Measurements from ENCODE around the gene RGMA. TPM values are rescaled to one million over a fixed set of nuclear protein-coding genes. Genes with fewer than 3 reads are reported as not detected.
A peak's percentile ranks its signal among the peaks of the same experiment; 100 is the strongest.

RGMA gene
- total RNA-seq, 4 donors from 2014 or later: 99.0 to 307 (median 112) TPM

DNA sequence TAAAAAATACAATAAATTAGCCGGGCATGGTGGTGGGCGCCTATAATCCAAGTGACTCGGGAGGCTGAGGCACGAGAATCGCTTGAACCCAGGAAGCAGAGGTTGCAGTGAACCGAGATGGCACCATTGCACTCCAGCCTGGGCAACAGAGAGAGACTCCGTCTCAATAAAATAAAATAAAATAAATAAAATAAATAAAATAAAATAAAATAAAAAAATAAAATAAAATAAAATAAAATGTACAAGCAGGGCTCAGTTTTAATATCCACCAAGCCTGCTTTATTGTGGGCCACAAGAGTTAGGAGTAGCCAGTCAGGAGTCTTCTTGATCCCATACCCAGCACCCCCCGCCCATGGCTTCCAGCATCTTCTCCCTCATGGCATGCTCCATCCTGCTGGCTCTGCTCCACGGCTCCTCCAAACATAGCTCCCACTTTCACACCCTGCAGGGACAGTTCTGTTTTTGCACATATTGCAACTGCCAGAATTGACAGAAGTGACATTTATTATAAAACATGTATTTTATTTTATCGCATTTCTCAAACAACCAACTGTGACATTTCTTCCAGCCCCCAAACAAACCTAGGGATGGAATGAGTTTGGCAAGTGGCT lies 42.6 kb upstream of the RGMA start:
- H3K27me3 ChIP-seq: no peaks in the 10 kb centered on the region
- H3K9me3 ChIP-seq: no peaks in the 10 kb centered on the region
- WGBS, 2 donors (ENCODE audit: low coverage in 1 of 2): 90 to 91% methylated on average over 2 to 10 of the region's 10 CpGs
- H3K4me1 ChIP-seq: no peaks in the 10 kb centered on the region
- H3K4me3 ChIP-seq: no peak overlapping the region
- ATAC-seq: no peak
- TF ChIP-seq POLR2A (IDR thresholded peaks at IDR 0.05) (no peak), CTCF (IDR thresholded peaks at IDR 0.05) (no peak), EP300 (IDR thresholded peaks at IDR 0.05) (no peak), POLR2AphosphoS5 (IDR thresholded peaks at IDR 0.05) (no peak)
- H3K27ac ChIP-seq: no peak overlapping the region
- H3K36me3 ChIP-seq: no peaks in the 10 kb centered on the region

- Histone ChIP-seq H3K27me3 (no peaks in the 10 kb centered on the region), H3K4me1 (no peaks in the 10 kb centered on the region), H3K9me3 (no peaks in the 10 kb centered on the region), H3K36me3 (no peaks in the 10 kb centered on the region), H3K4me3 (no peak overlapping the region), H3K27ac (no peak overlapping the region)
- WGBS, 2 donors (ENCODE audit: low coverage in 1 of 2): 85 to 92% methylated on average over 8 to 12 of the region's 18 CpGs
- TF ChIP-seq POLR2AphosphoS5 (IDR thresholded peaks at IDR 0.05) (no peak), EP300 (IDR thresholded peaks at IDR 0.05) (no peak), CTCF (IDR thresholded peaks at IDR 0.05) (no peak), POLR2A (IDR thresholded peaks at IDR 0.05) (no peak)
- no peak for ATAC-seq
Observed at GRCh38 chr15:93129702-93130488, 40.9 kb upstream of the RGMA start.

GRCh38 chr15:93127286-93127685 lies 38.3 kb upstream of the RGMA start:
- no peak for ATAC-seq
- no peaks in the 10 kb centered on the region for H3K36me3 ChIP-seq
- peak overlapping the region in 2 of 4 donors; percentile 5 to 11 for H3K27ac ChIP-seq
- WGBS, 2 donors (ENCODE audit: low coverage in 1 of 2): 50 to 100% methylated on average over 2 of the region's 6 CpGs
- no peaks in the 10 kb centered on the region for H3K9me3 ChIP-seq
- H3K4me3 ChIP-seq: no peak overlapping the region
- no peaks in the 10 kb centered on the region for H3K27me3 ChIP-seq
- TF ChIP-seq CTCF (IDR thresholded peaks at IDR 0.05) (no peak), EP300 (IDR thresholded peaks at IDR 0.05) (no peak), POLR2AphosphoS5 (IDR thresholded peaks at IDR 0.05) (no peak), POLR2A (IDR thresholded peaks at IDR 0.05) (no peak)
- H3K4me1 ChIP-seq: no peaks in the 10 kb centered on the region

DNA sequence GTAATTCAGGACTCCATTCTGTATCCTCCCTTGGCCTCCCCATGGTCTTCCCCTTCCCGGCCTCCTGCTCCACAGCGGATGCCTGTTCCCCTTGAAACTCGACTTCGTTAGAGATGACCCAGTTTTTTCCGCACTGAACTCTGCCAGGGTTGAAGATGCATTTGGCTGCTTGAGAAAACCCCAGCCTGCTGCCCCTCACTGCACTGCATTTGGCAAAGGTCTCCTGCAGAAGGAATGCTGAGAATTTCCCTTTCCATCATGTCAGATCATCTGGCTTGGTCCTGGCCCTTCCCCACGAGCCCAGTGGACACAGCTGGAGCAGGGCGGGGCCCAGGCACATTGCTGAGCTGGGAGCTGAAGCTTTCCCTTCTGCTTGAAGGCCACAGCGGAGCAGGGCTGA lies 37.6 kb upstream of the RGMA start:
- no peak overlapping the region for H3K4me3 ChIP-seq
- no peaks in the 10 kb centered on the region for H3K27me3 ChIP-seq
- no peaks in the 10 kb centered on the region for H3K36me3 ChIP-seq
- TF ChIP-seq POLR2AphosphoS5 (IDR thresholded peaks at IDR 0.05) (peak; percentile 17), CTCF (IDR thresholded peaks at IDR 0.05) (no peak)
- no peaks in the 10 kb centered on the region for H3K4me1 ChIP-seq
- WGBS, 2 donors (ENCODE audit: low coverage in 1 of 2): 60 to 80% methylated on average over 1 to 4 of the region's 8 CpGs
- ATAC-seq: peak; percentile 85
- H3K9me3 ChIP-seq: no peaks in the 10 kb centered on the region
- peak overlapping the region in 3 of 4 donors; percentile 5 to 46 (median 31) for H3K27ac ChIP-seq

- Histone ChIP-seq H3K4me1 (no peaks in the 10 kb centered on the region), H3K36me3 (no peaks in the 10 kb centered on the region), H3K27me3 (no peaks in the 10 kb centered on the region), H3K27ac (peak overlapping the region in 3 of 4 donors; percentile 31 to 46 (median 38)), H3K9me3 (no peaks in the 10 kb centered on the region), H3K4me3 (no peak overlapping the region)
- WGBS, 2 donors (ENCODE audit: low coverage in 1 of 2): 78 to 84% methylated on average over 1 to 2 of the region's 3 CpGs
- TF ChIP-seq POLR2A (IDR thresholded peaks at IDR 0.05) (no peak), EP300 (IDR thresholded peaks at IDR 0.05) (no peak), POLR2AphosphoS5 (IDR thresholded peaks at IDR 0.05) (no peak), CTCF (IDR thresholded peaks at IDR 0.05) (no peak)
- ATAC-seq: no peak
Observed at GRCh38 chr15:93126148-93126547, 37.1 kb upstream of the RGMA start.
